KOPT-K1 (cell line): ENCODE measurements around the gene TLX1.

Source experiments
- H3K27ac ChIP-seq: fragments of 200-600 bp; sonication (generic); 2 replicates; pipeline ENCODE4 v1.5.1; 2016; ENCODE audit warnings: antibody characterized with exemption, mild to moderate bottlenecking, low read depth, low read length; ENCODE audit not compliant: poor library complexity, severe bottlenecking
- H3K36me3 ChIP-seq: fragments of 200-600 bp; sonication (generic); 2 replicates; pipeline ENCODE4 v1.5.1; 2017; ENCODE audit warnings: antibody characterized with exemption, mild to moderate bottlenecking, low read length, moderate library complexity; ENCODE audit not compliant: insufficient read depth
- H3K9me3 ChIP-seq: fragments of 200-600 bp; sonication (generic); 2 replicates; pipeline ENCODE4 v1.5.1; 2017; ENCODE audit warnings: antibody characterized with exemption, low read length, mild to moderate bottlenecking; ENCODE audit not compliant: insufficient read depth, poor library complexity, severe bottlenecking

TLX1 gene

DNA sequence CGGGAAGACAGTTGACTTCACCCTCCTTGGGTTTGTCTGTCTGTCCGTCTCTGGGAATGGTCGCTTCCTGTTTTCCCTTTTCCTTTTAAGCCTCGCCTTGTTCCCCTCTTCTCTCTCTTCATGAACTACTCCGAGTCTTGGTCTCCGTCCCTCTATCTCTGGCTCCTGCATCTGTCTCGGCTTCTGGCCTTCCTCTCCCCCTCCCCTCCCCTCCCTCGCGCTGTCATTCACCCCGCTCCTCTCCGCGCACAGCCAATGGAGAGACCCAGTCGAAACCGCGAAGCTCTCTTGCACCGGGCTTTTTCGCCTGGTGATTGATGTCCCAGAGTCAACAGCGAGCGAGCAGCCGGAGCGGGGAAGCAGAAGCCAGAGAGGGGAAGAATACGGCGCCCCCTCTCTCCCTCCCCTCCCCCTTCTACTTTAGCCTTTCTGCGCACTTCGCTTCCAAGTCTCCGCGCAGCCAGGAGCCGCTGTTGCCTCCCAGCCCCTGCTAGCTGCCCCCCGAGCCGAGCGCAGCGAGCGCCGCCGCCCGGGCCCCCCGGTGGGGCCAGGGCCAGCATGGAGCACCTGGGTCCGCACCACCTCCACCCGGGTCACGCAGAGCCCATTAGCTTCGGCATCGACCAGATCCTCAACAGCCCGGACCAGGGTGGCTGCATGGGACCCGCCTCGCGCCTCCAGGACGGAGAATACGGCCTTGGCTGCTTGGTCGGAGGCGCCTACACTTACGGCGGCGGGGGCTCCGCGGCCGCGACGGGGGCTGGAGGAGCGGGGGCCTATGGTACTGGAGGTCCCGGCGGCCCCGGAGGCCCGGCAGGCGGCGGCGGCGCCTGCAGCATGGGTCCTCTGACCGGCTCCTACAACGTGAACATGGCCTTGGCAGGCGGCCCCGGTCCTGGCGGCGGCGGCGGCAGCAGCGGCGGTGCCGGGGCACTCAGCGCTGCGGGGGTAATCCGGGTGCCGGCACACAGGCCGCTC lies at the start of gene TLX1:
TSS of gene TLX1 (plus strand) at position 317 of the 978 bp plus-strand sequence. CDS start at position 559, 242 bp downstream.
- Histone ChIP-seq H3K27ac (no peak within 1 kb of the TSS), H3K9me3 (no peaks in the 10 kb centered on the region), H3K36me3 (no peaks in the 10 kb centered on the region)

DNA sequence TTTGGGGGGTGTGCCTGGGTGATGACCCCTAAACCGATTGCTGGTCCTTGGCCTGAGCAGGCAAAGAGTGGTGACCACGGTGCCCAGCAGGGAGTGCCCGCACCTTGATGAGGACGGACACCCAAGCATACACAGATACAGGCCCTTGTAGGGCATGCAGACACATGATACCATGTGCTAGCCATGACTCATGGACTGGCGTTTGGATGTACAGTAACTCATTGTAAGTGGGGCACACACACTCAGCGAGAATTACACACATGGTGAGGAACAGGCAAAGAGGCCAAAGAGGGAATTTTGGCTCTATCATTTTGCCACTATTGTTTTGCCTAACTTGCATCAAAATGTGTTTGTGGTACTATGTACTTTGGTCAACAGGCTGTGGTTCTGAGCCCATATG lies 45.3 kb upstream of the TLX1 start:
- Histone ChIP-seq H3K27ac (no peak overlapping the region), H3K9me3 (no peaks in the 10 kb centered on the region), H3K36me3 (no peaks in the 10 kb centered on the region)

DNA sequence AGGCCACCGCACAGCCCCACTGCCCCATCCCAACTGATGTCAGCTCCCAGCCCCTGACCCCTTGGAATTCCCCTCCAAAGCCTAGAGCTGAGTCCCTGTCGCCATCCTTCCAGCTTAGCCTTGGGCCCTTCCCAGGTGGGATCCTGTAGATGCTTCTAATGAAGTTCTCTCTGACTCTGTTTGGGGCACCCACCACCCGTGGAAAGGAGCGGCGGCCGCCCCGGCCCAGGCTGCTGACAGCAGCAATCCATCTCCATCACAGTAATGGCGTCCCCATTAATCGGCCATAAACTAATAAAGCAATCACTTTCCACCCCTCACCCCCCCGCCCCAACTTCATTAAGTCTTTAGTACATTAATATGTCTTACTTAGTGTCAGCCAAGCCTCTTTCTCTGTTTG lies 43.7 kb upstream of the TLX1 start:
- H3K27ac ChIP-seq: no peak overlapping the region
- H3K36me3 ChIP-seq: no peaks in the 10 kb centered on the region

DNA sequence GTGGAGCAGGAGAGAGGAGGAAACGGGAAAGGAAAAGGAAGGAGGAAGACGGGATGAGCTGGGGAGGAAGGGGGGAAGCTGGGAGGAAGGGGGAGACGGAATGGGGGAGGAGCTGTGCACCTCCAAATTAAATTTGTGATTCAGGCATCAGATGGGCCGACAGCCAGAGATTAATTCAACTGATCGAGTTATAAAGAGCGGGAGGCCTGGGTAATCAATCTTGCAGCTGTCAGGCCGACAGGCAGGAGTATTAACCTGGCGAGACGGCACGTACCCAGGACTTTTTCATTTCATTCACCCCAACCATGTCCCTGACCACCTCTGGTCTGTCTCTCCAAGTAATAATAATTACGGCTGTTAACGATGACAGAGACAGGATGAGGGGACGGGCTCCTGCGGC lies 43.1 kb upstream of the TLX1 start:
- Histone ChIP-seq H3K27ac (no peak overlapping the region), H3K36me3 (no peaks in the 10 kb centered on the region), H3K9me3 (no peaks in the 10 kb centered on the region)

More for the DNA sequence above, 43.7 kb upstream of the TLX1 start:
- no peaks in the 10 kb centered on the region for H3K9me3 ChIP-seq

DNA sequence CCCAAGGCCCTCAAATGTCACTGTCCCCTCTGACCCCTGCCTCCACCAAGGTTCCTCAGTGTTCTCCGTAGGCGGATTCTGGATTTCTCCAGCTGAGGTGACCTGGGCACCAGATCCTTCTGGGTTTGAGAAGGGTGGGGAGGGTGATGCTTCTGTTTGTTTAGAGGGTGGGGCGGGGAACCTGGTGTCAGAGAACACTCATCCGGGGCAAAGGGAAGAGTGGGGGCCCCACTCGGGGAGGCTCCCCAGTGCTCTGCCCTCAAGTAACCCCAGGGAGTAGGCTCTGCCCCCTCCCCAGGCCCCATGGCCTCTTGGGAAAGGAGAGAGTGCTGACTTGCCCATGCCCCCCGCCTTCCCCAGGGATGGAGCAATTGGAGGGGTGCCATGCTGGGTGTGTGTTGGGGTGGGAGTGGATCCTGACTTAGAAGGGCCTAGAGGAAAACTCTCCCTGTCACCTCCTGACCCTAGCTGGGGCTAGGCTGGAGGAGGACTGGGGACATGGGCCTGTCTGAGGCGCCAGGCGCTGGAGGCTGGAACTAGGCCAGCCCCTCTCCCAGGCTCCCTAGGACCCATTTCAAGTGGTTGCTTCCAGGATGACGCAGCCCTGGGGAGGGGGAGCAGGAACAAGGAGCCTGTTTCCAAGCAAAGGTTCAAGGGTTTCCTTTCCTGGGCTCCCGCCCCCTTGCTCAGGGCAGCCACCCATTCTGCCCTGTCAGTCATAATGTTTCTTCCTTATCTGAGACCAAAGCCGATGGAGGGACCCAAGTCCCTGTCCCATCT lies 41.4 kb upstream of the TLX1 start:
- Histone ChIP-seq H3K27ac (no peak overlapping the region), H3K36me3 (no peaks in the 10 kb centered on the region), H3K9me3 (no peaks in the 10 kb centered on the region)

DNA sequence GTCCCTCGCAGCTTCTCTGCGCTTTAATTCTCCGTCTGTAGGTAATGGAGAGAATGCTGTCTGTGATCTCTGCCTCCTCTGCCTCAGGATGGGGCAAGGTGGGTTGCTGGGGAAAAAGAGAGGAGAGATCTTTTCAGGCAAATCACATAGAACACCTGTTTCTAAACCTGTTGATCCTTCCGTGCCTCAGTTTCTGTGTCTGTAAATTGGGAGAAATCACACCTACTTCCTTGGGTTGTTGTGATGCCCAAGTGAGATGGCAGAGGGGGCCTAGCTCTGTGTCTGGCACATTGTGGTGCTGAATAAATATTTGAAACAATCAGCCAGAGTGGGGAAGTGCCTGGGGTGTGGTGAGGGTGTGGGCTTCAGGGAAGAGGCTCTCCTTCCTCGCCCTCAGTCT lies 40.5 kb upstream of the TLX1 start:
- Histone ChIP-seq H3K36me3 (no peaks in the 10 kb centered on the region), H3K9me3 (no peaks in the 10 kb centered on the region), H3K27ac (no peak overlapping the region)

DNA sequence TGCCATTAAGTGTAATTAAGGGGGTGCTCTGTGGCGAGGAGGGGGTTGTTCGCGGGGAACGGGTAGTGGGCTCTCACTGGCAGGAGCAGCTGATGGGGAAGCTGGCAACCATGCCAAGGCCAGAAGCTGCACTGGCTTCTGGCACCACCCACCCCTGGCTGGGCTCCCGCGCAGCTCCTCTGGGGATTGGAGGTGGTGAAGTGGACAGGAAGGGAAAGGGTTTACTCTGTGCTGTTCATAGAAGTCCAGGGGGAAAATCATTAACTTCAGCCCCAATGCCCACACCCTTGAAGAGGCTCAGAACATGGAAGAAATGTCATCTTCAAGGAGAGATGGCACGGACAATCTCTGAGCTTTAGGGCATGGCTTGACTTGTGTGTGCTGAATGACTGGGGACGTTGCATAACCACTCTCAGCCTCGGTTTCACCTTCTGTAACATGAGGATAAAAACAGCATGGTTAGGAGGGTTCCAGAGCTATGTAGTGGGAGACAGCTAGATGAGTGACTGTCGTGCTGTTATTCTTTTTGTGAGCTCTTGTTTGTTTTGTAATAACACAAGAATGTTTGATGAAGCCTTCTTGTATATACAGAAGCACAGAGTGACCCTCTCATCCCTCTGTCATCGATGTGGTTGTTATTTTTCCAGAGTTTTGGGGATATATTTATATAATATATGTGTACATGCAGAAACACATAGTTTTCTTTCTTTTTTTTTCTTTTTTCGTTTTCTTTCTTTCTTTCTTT lies 39.4 kb upstream of the TLX1 start:
- no peak overlapping the region for H3K27ac ChIP-seq
- no peaks in the 10 kb centered on the region for H3K36me3 ChIP-seq
- no peaks in the 10 kb centered on the region for H3K9me3 ChIP-seq

DNA sequence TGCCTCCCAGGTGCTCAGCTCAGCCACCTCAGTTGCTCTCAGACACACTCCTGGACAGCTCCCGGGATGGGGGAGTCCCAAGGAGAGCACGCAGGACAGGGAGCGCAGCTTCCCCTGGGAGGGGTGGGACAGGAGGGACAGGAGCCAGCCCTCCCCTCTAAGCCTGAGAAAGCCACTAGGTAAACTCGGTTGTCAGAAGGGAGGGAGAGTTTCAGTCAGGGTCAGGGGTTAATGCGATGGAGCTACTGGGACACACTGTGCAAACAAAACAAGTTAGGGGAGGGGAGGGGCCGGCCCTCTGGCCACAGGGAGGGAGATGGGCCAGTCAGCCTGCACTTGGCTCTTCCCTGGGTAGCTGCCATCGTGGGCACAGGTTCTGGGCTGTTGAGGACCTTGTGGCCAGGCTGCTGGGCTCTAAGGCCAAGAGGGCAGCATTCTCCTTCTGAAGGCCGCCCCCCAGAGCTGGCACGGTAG lies 38.2 kb upstream of the TLX1 start:
- Histone ChIP-seq H3K27ac (no peak overlapping the region), H3K36me3 (no peaks in the 10 kb centered on the region), H3K9me3 (no peaks in the 10 kb centered on the region)

DNA sequence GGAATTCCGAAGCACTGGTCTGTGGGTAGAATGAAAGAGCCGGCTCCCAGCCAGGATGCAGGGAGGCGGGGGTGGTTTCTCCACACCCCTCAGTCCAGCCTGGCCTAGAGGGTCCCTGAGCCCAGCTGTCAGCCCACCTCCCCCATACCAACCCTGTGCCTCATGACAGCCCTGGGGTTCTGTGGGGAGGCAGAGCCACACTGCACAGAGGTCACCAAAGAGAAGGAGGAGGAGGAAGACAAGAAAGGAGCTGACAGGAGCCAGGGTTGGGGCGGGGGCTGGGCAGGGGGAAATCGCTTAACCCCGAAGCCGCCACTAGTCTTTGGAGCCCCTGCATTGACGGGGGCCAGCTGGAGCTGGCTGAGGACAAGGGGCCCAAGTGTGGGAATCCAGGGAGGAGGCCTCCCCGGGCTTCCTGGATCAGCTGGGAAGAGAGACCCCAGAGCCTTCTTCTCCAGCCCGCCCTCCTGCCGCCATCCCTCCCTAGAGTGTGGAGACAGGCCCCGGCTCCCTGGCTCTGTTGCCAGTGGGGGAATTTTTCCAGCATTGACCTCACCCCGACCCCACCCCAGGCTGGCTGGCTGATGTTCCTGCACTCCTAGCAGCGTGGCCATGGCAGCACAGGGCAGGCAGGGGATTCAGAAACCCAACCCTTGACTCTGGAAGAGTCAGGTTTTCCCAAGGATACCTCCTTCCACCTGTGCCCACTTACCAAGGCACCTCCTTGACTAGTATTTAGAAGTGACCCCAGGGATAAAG lies 36.8 kb upstream of the TLX1 start:
- Histone ChIP-seq H3K9me3 (no peaks in the 10 kb centered on the region), H3K27ac (no peak overlapping the region), H3K36me3 (no peaks in the 10 kb centered on the region)

DNA sequence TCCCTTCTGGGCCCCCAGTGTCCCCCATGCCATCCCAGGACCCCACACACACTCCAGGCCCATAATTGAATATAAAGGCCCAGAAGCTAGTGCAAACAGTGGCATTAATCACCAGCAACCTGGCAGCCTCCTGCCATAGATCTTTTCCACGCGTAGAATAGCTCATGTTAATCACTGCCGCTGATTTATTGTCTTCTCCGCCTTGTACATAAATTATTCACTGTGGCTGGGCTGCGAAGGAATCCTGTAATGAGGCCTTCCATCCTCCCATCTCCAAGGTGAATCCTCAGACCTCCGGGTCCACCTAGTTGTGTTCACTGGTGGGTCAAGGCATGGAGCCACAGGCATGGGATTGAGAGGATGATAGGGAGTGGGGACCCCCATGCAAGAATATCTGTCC lies 36.1 kb upstream of the TLX1 start:
- Histone ChIP-seq H3K27ac (no peak overlapping the region), H3K9me3 (no peaks in the 10 kb centered on the region), H3K36me3 (no peaks in the 10 kb centered on the region)

DNA sequence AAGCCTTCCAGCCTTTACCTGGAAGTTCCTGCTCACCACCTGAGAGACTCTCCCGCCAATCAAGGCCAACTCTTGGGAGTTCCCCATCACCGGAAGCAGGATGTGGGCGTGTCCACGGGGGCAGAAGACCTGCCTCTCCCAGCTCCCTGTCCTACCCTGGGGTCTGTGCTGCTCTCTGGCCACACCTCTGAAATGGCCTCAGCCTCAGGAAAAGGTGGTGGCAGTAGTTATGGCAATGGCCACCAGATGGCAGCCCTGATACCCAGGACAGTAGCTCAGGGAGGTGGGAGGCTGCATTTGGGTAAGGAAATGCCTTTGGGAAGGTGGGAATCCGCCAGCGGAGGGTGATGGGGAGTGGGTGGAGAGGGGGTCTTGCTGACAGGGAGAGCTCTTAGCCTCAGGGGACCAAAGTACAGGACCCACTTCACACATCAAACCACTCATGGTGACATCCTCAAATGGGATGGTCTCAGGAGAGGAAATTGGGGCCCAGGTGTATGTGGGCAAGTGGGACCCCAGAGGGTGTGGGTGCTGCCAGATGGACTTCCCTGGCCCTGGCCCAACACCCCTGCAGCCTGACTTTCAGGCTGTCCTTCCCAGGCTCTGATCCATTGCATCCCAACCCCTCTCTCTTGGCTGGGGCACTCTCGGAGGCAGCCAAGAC lies 35.4 kb upstream of the TLX1 start:
- Histone ChIP-seq H3K27ac (no peak overlapping the region), H3K36me3 (no peaks in the 10 kb centered on the region), H3K9me3 (no peaks in the 10 kb centered on the region)

DNA sequence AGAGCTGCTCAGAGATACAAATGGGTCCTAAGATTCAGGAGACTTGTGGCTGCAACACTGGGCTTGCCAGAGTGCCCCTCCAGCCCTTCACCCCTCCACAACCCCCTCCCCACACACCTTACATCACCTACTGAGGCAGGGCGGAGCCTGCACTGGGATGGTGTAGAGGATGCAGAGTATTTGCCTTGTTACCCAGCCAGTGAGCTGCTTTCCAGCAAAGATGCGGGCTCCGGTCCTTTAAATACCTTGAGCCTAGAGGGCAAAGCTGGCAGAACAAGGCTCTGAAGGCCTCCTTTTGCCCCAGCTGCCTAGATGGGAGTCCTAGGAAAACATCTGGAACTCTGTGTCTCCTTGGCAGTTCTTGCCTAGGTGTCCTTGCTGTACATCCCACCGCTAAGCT lies 34.7 kb upstream of the TLX1 start:
- H3K36me3 ChIP-seq: no peaks in the 10 kb centered on the region
- H3K9me3 ChIP-seq: no peaks in the 10 kb centered on the region
- no peak overlapping the region for H3K27ac ChIP-seq

DNA sequence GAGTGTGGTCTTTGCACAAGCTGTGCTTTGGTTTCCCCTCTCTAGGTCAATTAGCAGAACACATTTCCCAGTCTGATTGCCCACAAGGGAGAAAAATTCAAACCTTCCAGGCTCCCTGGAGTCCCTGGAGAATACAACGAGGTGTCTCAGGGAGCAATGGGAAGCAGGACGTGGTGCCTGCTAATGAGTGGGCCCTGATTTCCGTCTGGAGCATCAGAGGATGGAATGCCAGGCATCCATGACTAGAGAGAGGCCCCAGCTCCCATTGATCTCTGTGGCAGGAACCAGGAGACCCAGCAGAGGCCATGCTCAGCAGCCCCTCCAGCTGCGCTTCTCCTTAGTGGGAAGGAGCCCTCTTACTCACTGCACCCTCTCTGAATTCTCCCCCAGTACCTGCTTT lies 33.2 kb upstream of the TLX1 start:
- Histone ChIP-seq H3K27ac (no peak overlapping the region), H3K36me3 (no peaks in the 10 kb centered on the region)

DNA sequence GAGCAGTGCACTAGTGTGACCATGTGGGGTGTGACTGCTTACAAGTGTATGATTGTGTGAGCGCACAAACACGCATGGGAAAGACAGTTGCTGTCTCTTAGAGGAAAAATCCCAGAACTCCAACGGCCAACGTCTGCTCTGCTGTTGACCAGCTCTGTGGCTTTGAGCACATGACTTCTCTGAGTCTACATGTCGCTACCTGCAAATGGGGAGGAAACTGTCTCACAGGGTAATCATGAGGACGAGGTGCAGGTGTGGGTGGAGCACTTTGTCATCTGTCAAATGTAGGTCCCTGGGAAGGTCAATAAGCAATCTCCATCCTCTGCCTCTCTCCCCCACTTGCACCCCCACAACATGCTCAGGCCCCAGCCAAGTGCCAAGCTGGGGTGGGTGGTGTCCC lies 31.2 kb upstream of the TLX1 start:
- H3K9me3 ChIP-seq: no peaks in the 10 kb centered on the region
- H3K36me3 ChIP-seq: no peaks in the 10 kb centered on the region
- H3K27ac ChIP-seq: no peak overlapping the region

More for the DNA sequence above, 33.2 kb upstream of the TLX1 start:
- no peaks in the 10 kb centered on the region for H3K9me3 ChIP-seq
